ENCODE data around the gene CASP3. TPM values are rescaled to one million over a fixed set of nuclear protein-coding genes. Genes with fewer than 3 reads are reported as not detected.
"Not testable (repeated sequence)": the region's sequence is repeated elsewhere in the genome, so short reads cannot be mapped to it uniquely, and the experiment has no call there.

CASP3 gene
- total RNA-seq, 2 experiments from 2014 or later, result 69.2 to 70.3 TPM

DNA sequence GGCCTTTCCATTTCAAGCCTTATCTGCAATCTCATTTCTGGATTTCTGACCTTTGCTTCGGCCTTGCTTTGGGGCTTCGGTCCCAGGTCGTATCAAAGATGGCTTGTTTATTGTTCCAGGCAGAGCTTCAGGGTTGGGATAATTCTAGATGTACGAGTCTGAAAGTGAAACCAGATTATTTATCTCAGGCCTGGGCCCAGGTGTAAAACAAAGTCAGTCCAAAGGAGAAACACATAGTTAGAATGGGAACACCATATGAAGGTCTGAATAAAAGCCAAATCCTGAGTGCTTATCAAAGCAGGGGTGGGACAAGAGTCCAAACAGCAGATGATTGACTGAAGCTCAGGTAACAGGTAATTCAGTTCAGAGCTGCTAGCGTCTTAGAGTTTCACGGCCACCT, 17.4 kb upstream of the CASP3 start:
- ChIA-PET CTCF (interaction anchor here (0.5 kb wide), 1 partner anchor 419 kb away, joined by 3 read pairs; no protein-coding TSS in a partner anchor), POLR2A (interaction anchor here (0.5 kb wide), 1 partner anchor 11 kb away, joined by 4 read pairs; no protein-coding TSS in a partner anchor)

DNA sequence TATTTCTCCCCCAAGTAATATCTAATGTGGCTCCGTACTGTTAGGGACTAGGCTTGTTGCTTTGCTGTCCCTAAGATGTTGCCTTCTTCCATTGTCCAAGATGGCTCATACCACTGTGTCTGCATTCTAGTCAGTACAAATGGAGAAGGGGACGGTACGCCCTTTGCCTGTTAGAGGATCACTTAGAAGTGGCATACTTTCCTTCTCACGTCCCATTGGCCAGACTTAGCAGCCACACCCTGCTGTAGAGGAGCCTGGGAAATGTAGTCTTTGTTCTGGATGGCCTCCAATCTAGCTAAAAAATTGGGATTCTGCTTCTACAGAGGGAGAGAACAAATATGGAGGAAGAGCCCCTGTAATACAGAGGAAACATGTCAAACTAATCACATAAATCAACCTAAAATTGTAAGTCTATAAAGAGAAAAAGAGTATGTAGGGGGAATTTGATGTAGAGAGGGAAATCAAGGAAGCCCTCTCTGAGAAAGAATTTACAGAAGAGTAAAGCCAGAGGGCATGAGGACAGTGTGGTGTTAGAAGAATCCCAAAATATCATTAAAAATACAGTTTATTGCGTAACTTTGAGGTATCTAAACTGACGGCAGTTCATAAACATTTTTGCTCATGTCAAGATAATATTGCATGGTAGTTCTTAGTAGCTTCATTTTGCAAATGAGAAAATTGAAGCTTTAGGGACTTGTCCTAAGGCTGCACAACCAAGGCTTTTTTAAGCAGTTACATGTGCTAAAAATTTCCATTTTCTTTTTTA, 15.4 kb upstream of the CASP3 start:
- ChIA-PET POLR2A (no interaction called here), CTCF (no interaction called here)

DNA sequence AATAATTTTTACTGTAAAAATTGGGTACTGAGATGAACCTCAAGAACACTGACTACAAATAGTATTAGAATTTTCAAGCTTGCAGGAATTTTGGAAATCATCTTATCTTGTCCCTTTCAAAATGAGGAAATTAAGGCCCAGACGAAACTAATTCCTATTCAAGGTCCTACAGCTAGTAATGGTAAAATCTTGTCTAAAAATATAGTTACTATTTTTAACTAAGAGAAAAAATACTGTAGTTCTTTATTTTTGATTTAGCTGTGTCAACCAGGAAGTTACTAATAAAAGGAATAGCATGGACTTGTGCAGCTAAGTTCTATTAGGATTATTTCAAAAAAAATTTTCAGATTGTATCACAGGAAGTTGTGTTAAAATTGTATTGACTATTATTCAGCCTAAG, 13.0 kb upstream of the CASP3 start:
- POLR2A ChIA-PET, result interaction anchor here (0.5 kb wide), 1 partner anchor 492 kb away, joined by 4 read pairs; no protein-coding TSS in a partner anchor
- CTCF ChIA-PET, result no interaction called here

DNA sequence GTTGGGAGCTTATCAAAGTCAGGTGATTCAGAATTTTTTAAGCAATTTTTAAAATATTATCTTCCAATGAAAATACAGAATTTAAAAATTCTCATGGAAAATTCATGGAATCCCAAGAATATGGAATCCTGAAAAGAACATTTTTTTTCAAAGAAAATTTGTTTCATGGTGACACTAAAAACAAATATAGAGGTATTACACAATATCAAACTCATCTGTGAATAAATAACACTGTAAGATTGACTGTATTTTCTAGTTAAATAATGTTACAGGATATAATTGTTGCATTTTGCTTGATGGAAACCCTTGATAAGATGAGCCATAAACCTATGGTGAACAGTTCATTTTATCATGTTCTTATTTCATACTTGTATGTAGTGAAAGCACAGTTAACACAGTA, 11.7 kb upstream of the CASP3 start:
- CTCF ChIA-PET, result interaction anchor here (0.9 kb wide), 1 partner anchor 11 kb away, joined by 4 read pairs; no protein-coding TSS in a partner anchor
- POLR2A ChIA-PET, result interaction anchor here (1.2 kb wide), 1 partner anchor 73 kb away, joined by 4 read pairs; the partner anchor contains the start of gene CENPU

DNA sequence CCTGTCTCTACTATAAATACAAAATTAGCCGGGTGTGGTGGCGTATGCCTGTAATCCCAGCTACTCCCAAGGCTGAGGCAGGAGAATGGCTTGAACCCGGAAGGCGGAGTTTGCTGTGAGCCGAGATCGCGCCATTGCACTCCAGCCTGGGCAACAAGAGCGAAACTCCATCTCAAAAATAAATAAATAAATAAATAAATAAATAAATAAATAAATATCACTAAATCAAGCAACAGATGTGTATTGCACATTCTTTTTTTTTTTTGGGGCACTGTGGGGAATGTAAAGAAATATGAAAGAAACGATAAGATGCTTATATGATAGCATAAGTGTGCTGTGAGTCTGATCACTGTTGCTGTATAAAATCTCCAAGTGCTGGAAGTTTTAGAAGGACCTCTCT, 8.6 kb upstream of the CASP3 start:
- CTCF ChIA-PET, POLR2A ChIA-PET: not testable (repeated sequence)

DNA sequence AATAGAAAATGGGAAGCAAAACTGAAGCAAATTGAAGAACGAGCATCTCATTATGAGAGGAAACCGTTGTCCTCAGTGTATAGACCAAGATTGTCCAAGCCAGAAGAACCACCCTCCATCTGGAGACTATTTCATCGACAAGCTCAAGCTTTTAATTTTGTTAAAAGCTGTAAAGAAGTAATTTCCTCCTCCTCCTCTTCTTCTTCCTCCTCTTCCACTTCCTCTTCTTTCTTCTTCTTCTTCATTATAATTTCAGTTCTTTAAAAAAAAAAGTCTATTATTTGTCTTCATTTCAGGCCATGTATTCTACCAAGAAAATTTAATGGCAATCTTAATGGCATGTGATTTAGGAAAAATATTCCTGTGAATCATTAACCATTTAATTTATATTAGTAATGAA, 7.9 kb upstream of the CASP3 start:
- CTCF ChIA-PET, result interaction anchor here (0.6 kb wide), 1 partner anchor 34 kb away, joined by 4 read pairs; no protein-coding TSS in a partner anchor
- POLR2A ChIA-PET, result no interaction called here

DNA sequence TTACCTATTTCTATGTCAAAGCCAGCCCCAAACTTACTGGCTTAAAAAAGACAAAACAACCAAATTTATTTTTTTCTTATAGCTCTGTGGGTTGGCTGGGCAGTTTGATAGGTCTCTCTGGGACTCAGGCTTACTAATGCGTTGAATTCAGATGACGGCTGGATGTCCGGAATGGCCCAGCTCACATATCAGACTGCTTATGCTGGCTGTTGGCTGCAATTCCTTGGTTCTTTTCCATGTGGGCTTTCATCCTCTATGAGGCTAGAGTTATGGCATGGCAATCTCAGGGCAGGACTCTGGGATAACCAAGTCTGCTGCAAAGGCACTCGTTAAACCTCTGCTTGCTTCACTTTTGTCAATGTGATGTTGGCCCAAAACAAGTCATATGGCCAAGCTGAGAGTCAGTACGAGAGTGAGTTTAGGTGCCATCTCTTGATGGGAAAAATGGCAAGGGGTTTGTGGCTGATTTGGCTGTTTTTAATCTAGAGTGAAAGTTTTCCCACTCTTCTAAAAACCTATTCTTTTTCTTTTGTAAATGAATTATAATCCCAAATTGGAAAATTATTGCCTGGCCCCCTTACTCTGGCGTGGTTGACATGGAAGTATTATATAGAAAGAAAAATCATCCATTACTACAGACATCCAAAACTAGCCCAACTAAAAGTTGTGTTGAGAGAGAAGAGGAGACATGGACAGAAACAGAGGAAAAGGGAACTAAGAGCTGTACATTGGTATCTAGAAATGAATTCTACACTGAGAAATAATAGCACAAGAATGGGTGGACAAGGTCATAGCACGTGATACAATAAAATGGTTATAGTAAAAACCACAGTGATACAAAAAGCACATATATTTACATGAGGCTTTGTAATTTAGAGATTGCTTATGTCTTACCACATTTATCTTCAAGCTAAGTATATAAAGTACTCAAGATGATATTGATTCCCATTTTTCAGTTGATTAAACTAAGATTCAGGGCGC, 6.9 kb upstream of the CASP3 start:
- POLR2A ChIA-PET, result no interaction called here

DNA sequence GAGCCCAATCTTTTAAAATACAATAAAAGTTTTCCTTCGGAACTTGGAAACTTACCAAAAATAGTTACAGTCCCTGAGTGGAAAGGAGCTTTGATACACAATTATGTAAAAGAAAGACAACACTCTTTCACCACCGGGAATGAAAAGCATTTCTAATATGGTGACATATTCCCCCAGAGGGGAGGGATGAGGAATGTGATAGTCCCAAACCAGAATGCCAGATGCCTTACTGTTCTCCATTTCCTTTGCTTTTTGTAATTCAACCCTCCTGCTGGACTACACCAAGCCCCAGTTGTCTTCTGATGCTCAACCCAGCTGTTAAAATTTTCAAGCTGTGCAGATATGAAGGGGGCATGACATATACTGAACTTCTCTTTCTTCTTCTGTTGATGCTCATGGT, 4.4 kb upstream of the CASP3 start:
- POLR2A ChIA-PET, result no interaction called here
- CTCF ChIA-PET, result no interaction called here

More for the DNA sequence above, 6.9 kb upstream of the CASP3 start:
- CTCF ChIA-PET, result interaction anchor here (0.6 kb wide), 1 partner anchor 33 kb away, joined by 4 read pairs; no protein-coding TSS in a partner anchor

DNA sequence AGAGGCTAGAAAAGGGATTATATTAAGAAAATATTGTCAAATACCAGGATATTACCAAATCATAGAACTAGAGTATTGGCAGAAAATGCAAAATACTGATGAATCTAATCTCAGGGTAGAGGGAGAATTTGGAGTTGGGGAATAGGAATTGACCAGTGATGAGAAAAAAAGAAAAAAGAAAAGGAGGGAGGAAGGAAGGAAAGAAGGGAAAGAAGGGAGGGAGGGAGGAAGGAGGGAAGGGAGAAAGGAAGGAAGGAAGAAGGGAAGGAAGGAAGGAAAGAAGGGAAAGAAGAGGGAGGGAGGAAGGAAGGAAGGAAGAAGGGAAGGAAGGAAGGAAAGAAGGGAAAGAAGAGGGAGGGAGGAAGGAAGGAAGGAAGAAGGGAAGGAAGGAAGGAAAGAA, 3.4 kb upstream of the CASP3 start:
- CTCF ChIA-PET, POLR2A ChIA-PET: not testable (repeated sequence)

DNA sequence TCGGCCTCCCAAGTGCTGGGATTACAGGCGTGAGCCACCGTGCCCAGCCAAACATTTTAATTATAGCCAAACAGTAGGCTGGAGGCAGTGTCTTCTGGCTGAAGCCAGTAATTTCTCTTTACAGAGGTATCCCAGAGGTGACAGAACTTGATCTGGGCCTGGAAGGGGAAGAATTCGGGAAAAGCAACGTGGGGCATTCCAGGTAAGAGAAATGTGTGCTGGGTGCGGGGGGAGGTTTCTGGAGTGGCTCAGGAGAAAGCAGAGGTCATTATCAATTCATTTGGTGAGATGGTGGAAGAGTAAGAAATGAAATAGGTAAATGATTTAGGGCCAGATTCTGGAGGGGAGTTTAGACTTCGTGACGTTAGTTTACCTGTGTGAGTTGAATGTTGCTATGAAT, 2.7 kb upstream of the CASP3 start:
- ChIA-PET POLR2A (no interaction called here), CTCF (no interaction called here)

DNA sequence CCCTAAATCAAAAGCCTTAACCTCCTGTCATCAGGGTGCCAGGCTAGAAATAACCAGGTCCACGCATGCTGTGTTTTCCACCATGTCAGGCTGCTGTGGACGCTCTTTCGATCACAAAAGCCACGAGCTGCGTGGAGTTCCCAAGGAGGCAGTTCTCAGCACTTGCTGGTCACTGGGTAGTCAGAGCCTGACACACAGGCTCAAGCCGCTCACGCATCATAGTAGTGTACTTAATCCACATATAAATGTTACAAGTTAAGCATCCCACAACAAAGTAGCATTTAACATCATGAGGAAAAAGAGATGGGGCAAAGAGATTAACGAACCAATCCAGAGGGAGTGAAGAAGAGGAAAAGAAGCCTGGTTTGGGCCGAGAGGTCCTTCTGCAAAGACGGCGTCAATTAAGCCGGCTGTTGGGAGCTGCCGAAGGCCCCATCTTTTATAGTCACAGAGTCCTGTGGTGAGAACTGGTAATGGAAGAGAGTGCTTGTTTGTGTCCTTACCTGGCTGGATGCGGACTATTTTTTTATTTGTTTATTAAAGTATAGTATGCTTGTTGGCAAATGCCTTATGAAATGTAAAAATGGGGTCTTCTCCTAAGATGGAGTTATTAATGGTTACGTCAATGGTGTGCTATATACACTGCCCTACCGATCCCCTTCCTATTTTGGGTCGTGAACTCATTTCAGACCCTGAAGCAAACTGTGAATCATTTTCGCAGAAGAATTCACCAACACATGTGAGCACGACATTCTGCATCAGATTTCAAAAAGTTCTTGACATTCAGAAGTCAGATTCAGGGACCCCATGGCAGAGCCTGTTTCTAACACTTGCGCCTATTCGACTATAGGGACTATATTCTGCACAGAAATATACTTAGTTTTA, 966 bp upstream of the CASP3 start:
- ChIA-PET CTCF (interaction anchor here (1.0 kb wide), 1 partner anchor 84 kb away, joined by 3 read pairs; the partner anchor contains the start of gene CENPU), POLR2A (interaction anchor here (0.7 to 2.7 kb wide), 8 partner anchors 9 to 386 kb away, joined by 3 to 16 read pairs (median 5); partner anchors contain the start of genes CENPU and IRF2)

DNA sequence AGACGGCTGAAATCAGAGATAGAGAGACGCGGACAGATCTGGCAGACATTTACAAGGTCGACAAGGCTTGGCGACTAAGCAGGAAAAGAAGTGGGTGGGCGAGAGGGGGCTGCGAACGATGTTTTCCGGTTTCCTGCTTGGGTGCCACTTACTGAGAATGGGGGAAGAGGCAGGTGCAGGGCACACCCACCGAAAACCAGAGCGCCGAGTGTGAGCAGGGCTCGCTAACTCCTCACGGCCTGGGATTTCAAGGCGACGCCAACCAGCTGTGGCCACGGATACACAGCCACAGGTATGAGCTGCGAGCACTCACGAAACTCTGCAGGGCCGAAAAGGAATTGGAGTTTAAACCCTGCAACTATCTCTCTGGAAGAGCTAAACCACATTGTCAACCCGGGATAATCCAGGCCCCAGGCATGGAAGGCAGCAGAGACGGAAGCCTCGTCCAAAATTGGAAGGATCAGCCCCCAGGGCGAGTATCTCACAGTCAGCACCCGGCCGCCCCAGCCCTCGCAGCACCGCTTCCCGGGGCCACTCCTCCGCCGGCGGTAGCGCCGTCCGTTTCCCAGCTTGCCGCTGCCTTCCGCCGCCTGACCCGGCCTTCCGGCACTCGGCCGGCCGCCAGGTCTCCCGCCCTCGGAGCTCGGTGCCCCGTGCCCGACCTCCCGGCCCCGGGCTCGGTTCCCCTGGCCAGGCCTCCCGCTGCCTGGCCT, 778 bp downstream of the CASP3 start:
- POLR2A ChIA-PET, result interaction anchor here (0.6 to 2.7 kb wide), 8 partner anchors 85 to 816 kb away, joined by 3 to 16 read pairs (median 6); partner anchors contain the start of genes CENPU and IRF2
- CTCF ChIA-PET, result interaction anchor here (0.8 to 1.1 kb wide), 5 partner anchors 10 to 382 kb away, joined by 3 read pairs; no protein-coding TSS in a partner anchor

DNA sequence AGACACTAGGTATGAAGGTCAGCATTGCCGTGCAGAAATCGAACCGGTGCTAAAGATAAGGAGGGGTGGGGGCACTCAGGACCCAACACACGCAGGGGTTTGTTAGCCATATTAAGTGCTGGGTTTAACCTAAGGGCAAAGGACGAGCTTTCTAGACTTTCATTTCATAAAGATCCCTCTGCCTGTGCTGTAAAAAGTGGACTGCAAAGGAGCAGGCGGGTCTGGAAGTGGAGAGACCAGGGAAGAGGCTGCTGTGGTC, 1.3 kb downstream of the CASP3 start:
- ChIA-PET CTCF (interaction anchor here (0.9 to 1.1 kb wide), 3 partner anchors 10 to 20 kb away, joined by 3 read pairs; no protein-coding TSS in a partner anchor), POLR2A (interaction anchor here (1.5 to 2.7 kb wide), 3 partner anchors 86 to 382 kb away, joined by 3 to 16 read pairs (median 14); partner anchors contain the start of genes CENPU and IRF2)

DNA sequence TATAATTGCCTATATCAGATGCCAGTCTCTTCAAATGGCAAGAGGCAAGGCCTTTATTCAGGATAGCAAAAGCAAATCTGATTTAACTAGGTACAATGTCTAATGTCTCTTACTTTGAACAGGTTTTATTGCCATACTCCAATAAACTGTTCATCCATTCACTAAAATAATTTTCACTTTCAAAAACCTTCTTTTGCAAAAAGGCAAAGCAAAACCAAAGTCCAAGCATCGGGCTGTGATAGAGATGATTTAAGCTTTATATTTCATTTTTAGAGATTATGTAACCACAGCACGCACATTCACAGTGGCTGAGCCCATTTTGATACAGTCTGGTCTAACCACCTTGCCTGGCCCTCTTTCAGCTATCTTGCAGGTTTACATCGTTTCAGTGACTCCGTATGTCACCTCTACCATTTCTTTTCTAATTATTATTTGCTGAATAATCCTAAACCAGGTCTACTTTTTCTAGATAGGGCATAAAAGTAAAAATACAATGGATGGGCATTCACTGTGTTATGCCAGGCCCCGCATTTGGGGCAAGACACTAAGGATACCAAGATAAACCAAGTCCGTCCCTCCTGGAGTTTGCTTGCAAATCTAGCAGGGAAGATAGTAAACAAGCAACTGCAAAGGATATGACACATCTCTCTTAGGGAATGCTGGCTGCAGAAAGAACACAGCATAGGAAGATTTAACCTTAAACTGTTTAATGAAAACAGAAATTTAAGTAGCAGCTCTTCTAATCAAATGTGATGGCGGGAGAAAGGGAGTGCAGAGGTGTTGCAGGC, 1.8 kb downstream of the CASP3 start:
- POLR2A ChIA-PET, result interaction anchor here (0.6 to 2.7 kb wide), 3 partner anchors 64 to 381 kb away, joined by 3 to 14 read pairs (median 3); partner anchors contain the start of gene IRF2

DNA sequence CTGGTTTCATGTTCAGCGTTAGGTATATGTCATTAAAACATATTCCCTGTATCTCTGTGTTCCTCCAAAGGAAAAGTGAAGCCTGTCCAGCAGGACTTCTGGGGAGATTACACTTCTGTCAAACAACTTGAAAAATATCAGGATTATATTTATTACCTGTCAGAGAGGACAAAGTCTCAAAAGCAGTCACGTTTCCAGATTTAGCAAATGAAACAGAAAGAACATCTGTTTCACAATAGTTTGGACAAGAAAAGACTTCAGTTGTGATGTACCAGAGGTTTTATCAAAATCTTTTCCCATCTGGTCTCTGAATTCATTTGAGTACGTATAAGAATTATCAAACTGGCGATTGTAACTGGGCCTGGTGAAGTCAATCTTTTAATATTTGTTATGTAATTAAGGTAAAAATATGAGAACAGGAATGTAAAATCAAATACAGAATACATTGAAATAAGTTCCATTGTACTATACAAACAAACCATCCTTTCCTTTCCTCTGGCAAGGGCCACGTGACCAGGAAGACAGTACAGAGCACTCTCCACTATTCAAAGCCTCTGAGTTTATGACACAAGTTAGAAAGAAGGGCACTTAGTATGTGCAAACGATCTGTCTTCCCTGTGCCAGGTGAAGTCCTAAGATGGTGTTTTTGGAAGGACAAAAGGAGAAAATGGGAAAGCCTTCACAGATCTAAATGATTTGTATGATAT, 3.2 kb downstream of the CASP3 start:
- POLR2A ChIA-PET, result no interaction called here
- CTCF ChIA-PET, result no interaction called here

More for the DNA sequence above, 1.8 kb downstream of the CASP3 start:
- CTCF ChIA-PET, result interaction anchor here (1.1 kb wide), 1 partner anchor 13 kb away, joined by 3 read pairs; no protein-coding TSS in a partner anchor

DNA sequence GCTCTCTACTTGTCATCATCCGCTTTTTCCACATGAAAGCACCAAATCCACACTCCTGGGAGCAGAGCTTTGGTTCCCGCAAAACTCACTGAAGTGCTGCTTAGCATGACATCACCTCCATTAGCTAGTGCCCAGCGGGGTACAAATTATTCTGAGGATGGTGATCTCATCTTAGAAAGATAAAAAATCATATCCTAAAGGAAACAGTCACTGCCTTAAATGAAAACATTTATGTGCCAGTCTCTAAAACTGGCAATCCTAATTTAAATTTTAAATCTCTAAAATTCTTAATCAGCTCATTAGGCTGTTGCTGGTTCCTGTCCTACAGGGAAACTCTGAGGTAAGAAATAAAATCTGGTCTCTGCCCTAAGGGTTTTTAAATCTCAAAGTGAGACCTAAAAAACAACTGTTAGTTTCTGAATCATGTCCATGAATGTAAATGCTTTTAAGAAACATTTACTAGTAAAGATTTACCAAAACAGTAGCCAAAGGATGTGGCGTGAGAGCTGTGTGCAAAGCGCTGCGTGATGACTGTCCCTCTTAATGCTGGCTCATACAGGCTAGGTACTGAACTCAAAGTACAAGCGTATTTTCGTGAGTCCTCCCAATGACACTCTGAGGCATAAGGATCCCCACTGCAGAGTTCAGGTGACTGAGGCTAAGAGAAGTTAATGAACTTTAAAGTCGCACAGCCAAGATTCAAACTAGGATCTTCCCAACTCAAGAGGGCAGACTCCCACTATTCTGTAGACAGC, 4.5 kb downstream of the CASP3 start:
- CTCF ChIA-PET, result interaction anchor here (1.1 kb wide), 1 partner anchor 9 kb away, joined by 3 read pairs; no protein-coding TSS in a partner anchor
- POLR2A ChIA-PET, result no interaction called here
